ENCODE data around the gene FOXJ3. TPM values are rescaled to one million over a fixed set of nuclear protein-coding genes. Genes with fewer than 3 reads are reported as not detected.

The FOXJ3 gene
- total and polyA plus RNA-seq, 2 of the 8 experiments (the other 6 are each of a cell fraction or from before 2014, with no cell fraction given) = 48.6 to 51.9 TPM

GRCh38 chr1:42315500-42315899 lies 19.5 kb downstream of the FOXJ3 start:
- POLR2A ChIA-PET (ENCODE audit: partially characterized antibody) = interaction anchor here (1.3 to 1.6 kb wide), 2 partner anchors 10 to 14 kb away, joined by 4 read pairs; no protein-coding TSS in a partner anchor
- CTCF ChIA-PET (ENCODE audit: partially characterized antibody) = interaction anchor here (0.6 to 2.4 kb wide), 9 partner anchors 10 to 777 kb away, joined by 3 to 12 read pairs (median 4); no protein-coding TSS in a partner anchor
- H4K5ac ChIP-seq (ENCODE audit: insufficient read length, low read depth, low read length) = no peak overlapping the region
- H3K4ac ChIP-seq (replicated peaks; ENCODE audit: insufficient read length, low read depth, low read length) = no peak overlapping the region
- H3K4me2 ChIP-seq (ENCODE audit: insufficient read depth in 1 of 2, low read depth in 2 of 2, low read length in 2 of 2) = no peak overlapping the region
- no peak overlapping the region for H2AK5ac ChIP-seq (ENCODE audit: low read depth, low read length)
- no peaks in the 10 kb centered on the region; a peak in 2 of 7 replicates for H3K4me1 ChIP-seq (replicated peaks in 1 of 4; ENCODE audit: control insufficient read depth in 3 of 4, insufficient read depth in 4 of 4, low read length in 3 of 4)
- no peak overlapping the region for H3K23ac ChIP-seq (ENCODE audit: insufficient read length)
- H3K27me3 ChIP-seq (replicated peaks in 1 of 4; ENCODE audit: control insufficient read depth in 3 of 4, extremely low read depth in 1 of 4, insufficient read depth in 3 of 4, low read length in 3 of 4) = no peaks in the 10 kb centered on the region
- H3K4me3 ChIP-seq (ENCODE audit: extremely low read depth in 1 of 4, insufficient read depth in 2 of 4, low read depth in 3 of 4, low read length in 4 of 4) = no peak overlapping the region
- no peak overlapping the region for H2BK15ac ChIP-seq (ENCODE audit: low read length)
- no peak overlapping the region for H2AFZ ChIP-seq (ENCODE audit: low read length)
- 78% methylated on average over 2 of the region's 2 CpGs; no CpG with 5 or more reads in 1 of the 2 experiments for WGBS, 2 experiments (ENCODE audit: extremely low coverage in 1 of 2, insufficient coverage in 1 of 2, insufficient read length in 1 of 2, insufficient replicate concordance in 2 of 2, low coverage in 1 of 2, low lambda C conversion rate in 2 of 2, missing lambda C conversion rate in 1 of 2)
- no peaks in the 10 kb centered on the region for H3K23me2 ChIP-seq (ENCODE audit: low read depth, low read length)
- peaks cover 10% of the 10 kb centered on the region for H3K79me1 ChIP-seq (ENCODE audit: low read depth, low read length)
- H3K79me2 ChIP-seq (ENCODE audit: control insufficient read depth in 1 of 2, insufficient read depth in 2 of 2, low read length in 2 of 2) = peaks cover 19 to 97% of the 10 kb centered on the region in 2 experiments
- H2BK5ac ChIP-seq (ENCODE audit: low read depth, low read length) = no peak overlapping the region
- H3K9me3 ChIP-seq (ENCODE audit: insufficient read depth in 2 of 2, low read depth in 1 of 2, low read length in 1 of 2) = no peaks in the 10 kb centered on the region
- no peak overlapping the region for H3K56ac ChIP-seq (replicated peaks; ENCODE audit: insufficient read length, low read depth, low read length)
- TF ChIP-seq BACH1 (IDR thresholded peaks at IDR 0.05; ENCODE audit: low read length) (no peak), TEAD4 (IDR thresholded peaks at IDR 0.05; ENCODE audit: low read depth, low read length) (no peak), KDM1A (IDR thresholded peaks at IDR 0.05; ENCODE audit: borderline replicate concordance, low read length) (no peak), KDM5A (IDR thresholded peaks at IDR 0.05; ENCODE audit: low read length) (no peak), KDM4A (IDR thresholded peaks at IDR 0.05; ENCODE audit: low read depth, low read length, severe bottlenecking) (no peak), MAFK (IDR thresholded peaks at IDR 0.05; ENCODE audit: low read depth, low read length) (no peak), NRF1 (IDR thresholded peaks at IDR 0.05; ENCODE audit: low read depth, low read length) (no peak), CBX5 (IDR thresholded peaks at IDR 0.05; ENCODE audit: low read depth, low read length) (no peak), GABPA (IDR thresholded peaks at IDR 0.05; ENCODE audit: borderline replicate concordance, insufficient read depth, low read length) (no peak)
- TF ChIP-seq, protein P1, sequence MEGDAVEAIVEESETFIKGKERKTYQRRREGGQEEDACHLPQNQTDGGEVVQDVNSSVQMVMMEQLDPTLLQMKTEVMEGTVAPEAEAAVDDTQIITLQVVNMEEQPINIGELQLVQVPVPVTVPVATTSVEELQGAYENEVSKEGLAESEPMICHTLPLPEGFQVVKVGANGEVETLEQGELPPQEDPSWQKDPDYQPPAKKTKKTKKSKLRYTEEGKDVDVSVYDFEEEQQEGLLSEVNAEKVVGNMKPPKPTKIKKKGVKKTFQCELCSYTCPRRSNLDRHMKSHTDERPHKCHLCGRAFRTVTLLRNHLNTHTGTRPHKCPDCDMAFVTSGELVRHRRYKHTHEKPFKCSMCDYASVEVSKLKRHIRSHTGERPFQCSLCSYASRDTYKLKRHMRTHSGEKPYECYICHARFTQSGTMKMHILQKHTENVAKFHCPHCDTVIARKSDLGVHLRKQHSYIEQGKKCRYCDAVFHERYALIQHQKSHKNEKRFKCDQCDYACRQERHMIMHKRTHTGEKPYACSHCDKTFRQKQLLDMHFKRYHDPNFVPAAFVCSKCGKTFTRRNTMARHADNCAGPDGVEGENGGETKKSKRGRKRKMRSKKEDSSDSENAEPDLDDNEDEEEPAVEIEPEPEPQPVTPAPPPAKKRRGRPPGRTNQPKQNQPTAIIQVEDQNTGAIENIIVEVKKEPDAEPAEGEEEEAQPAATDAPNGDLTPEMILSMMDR (IDR thresholded peaks at IDR 0.05; ENCODE audit: control extremely low read depth in 1 of 3, insufficient read depth in 1 of 3, low read depth in 1 of 3, low read length in 3 of 3) = no peak
- no peak overlapping the region for H2BK20ac ChIP-seq (ENCODE audit: low read length)
- no peak for FAIRE-seq
- no peak overlapping the region for H3K27ac ChIP-seq (ENCODE audit: low read depth, low read length)
- H2BK120ac ChIP-seq (replicated peaks; ENCODE audit: low read depth, low read length) = no peak overlapping the region
- peaks cover 25 to 28% of the 10 kb centered on the region in 2 experiments for H4K20me1 ChIP-seq (replicated peaks in 1 of 2; ENCODE audit: control insufficient read depth in 1 of 2, insufficient read depth in 2 of 2, low read length in 2 of 2)
- no peak overlapping the region for H2BK12ac ChIP-seq (ENCODE audit: low read depth, low read length)
- H4K91ac ChIP-seq (replicated peaks; ENCODE audit: insufficient read length, low read length) = no peak overlapping the region
- no peak overlapping the region for H4K8ac ChIP-seq (ENCODE audit: extremely low read depth, insufficient read depth, low read length)
- DNase-seq (ENCODE audit: low read depth in 1 of 2, low spot score in 2 of 2) = no peak
- no peak overlapping the region for H3K18ac ChIP-seq (ENCODE audit: extremely low read depth, low read length)
- H3K36me3 ChIP-seq (ENCODE audit: control insufficient read depth in 2 of 4, insufficient read depth in 4 of 4, low read length in 3 of 4) = no peaks in the 10 kb centered on the region
- H3K9ac ChIP-seq (replicated peaks in 1 of 4; ENCODE audit: extremely low read depth in 1 of 4, low read depth in 3 of 4, low read length in 3 of 4) = no peak overlapping the region
- no peak overlapping the region for H3K14ac ChIP-seq (ENCODE audit: insufficient read length)

Measured in H1 (cell line).